SK-N-SH (cell line): Measurements from ENCODE around the gene FKBP5. TPM values are rescaled to one million over a fixed set of nuclear protein-coding genes. Genes with fewer than 3 reads are reported as not detected.
A peak's percentile ranks its signal among the peaks of the same experiment; 100 is the strongest.

Experiments
- ELF1 ChIP-seq: IDR thresholded peaks from 2 replicates; pipeline ENCODE4 v1.4.0; 2012
- EP300 ChIP-seq, 2 experiments: IDR thresholded peaks; 2 replicates each; pipeline versions ENCODE4 v1.4.0 to v1.6.1; 2012; ENCODE audit warnings: borderline replicate concordance in 1 of 2, low read depth in 1 of 2, low read length in 1 of 2
- EZH2phosphoT487 ChIP-seq: fragments of 200-600 bp; sonication (generic); IDR thresholded peaks from 2 replicates; pipeline ENCODE4 v1.6.1; 2017; ENCODE audit warnings: low read depth, mixed run types, mild to moderate bottlenecking, antibody characterized with exemption, moderate library complexity, borderline replicate concordance
- FOXJ3 ChIP-seq: sonication (generic); formaldehyde crosslinking; IDR thresholded peaks from 2 replicates; pipeline ENCODE4 v1.5.1; 2020; ENCODE audit warnings: mild to moderate bottlenecking, missing genetic modification reagents
- GABPA ChIP-seq: IDR thresholded peaks from 2 replicates; pipeline ENCODE4 v1.4.0; 2012; ENCODE audit warnings: low read depth, mild to moderate bottlenecking
- GATA2 ChIP-seq: sonication (generic); formaldehyde crosslinking; IDR thresholded peaks from 2 replicates; pipeline ENCODE4 v1.5.0; 2020; ENCODE audit warnings: mild to moderate bottlenecking, missing genetic modification reagents
- JUND ChIP-seq: IDR thresholded peaks from 2 replicates; pipeline ENCODE4 v1.4.0; 2012
- MXI1 ChIP-seq: IDR thresholded peaks from 2 replicates; pipeline ENCODE4 v1.6.1; 2012; ENCODE audit warnings: mild to moderate bottlenecking, low read depth, low read length, improper control_type of control experiment
- SMC3 ChIP-seq: IDR thresholded peaks from 2 replicates; pipeline ENCODE4 v1.6.1; 2012; ENCODE audit warnings: low read depth, low read length, improper control_type of control experiment
- TEAD4 ChIP-seq: IDR thresholded peaks from 2 replicates; pipeline ENCODE4 v1.4.0; 2012; ENCODE audit warnings: mild to moderate bottlenecking, borderline replicate concordance; ENCODE audit not compliant: insufficient read depth
- polyA plus RNA-seq, 3 experiments: library from polyadenylated mRNA; depleted of rRNA; stranded (reverse); fragments of >200 nt; gene quantifications; 2 replicates each; pipeline ENCODE4 v1.2.3, GENCODE V29; 2012
- TF ChIP-seq, protein P1 (sequence below): IDR thresholded peaks from 2 replicates; pipeline ENCODE4; 2012
- TF ChIP-seq, protein P2 (sequence below): IDR thresholded peaks from 2 replicates; pipeline ENCODE4 v1.4.0; 2012; ENCODE audit warnings: low read depth
- TF ChIP-seq, protein P3 (sequence below): fragments of 150-350 bp; IDR thresholded peaks from 2 replicates; pipeline ENCODE4 v1.6.1; 2017; ENCODE audit warnings: antibody characterized with exemption, low read length, low read depth, borderline replicate concordance
- TF ChIP-seq, protein P4 (sequence below): IDR thresholded peaks from 2 replicates; pipeline ENCODE4 v1.6.1; 2012; ENCODE audit warnings: mild to moderate bottlenecking, low read depth, low read length, moderate library complexity
- TF ChIP-seq, protein P5 (sequence below): IDR thresholded peaks from 2 replicates; pipeline ENCODE4 v1.4.0; 2012; ENCODE audit warnings: low read depth, borderline replicate concordance

Gene FKBP5
- polyA plus RNA-seq, 1 of the 3 experiments (the other 2 are of a cell fraction) = 5.1 TPM

DNA sequence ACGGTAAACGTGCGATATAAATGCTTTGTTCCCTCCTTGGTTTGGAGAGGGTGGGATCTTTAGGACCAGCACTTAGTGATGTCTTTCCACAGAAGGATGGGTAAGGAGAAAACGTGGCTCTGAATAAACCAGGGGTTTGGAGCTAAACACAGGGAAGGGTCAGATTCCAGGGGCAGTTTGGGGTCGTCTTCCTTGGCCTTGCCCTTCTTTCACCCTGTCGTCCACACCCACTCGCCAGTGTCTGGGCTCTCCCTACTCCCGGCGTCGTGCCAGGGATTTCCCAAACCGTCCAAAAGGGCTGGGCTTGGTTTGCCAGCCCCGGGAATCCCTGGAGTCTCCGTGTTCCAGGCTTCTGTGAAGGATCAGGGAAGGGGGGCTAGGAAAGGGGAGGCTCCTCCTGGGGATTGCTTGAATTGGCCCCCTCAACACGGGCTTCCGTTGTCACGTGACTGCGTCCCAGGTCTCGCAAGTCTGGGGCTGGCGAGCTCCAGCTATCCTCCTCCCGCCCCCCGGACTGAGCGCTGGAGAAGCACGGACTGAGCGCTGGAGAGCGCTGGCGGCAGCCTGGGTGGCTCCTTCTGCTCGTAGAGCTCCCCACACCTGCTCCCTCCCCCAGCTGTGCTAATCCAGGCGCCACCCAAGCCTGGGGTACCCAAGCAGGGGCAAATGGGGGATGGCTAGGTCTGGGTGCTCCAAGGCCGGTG is 38.7 kb upstream of the FKBP5 start (continued):
- TF ChIP-seq, protein P1, sequence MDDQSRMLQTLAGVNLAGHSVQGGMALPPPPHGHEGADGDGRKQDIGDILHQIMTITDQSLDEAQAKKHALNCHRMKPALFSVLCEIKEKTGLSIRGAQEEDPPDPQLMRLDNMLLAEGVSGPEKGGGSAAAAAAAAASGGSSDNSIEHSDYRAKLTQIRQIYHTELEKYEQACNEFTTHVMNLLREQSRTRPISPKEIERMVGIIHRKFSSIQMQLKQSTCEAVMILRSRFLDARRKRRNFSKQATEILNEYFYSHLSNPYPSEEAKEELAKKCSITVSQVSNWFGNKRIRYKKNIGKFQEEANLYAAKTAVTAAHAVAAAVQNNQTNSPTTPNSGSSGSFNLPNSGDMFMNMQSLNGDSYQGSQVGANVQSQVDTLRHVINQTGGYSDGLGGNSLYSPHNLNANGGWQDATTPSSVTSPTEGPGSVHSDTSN = no peak
- TF ChIP-seq JUND (no peak), FOXJ3 (no peak), ELF1 (no peak), EZH2phosphoT487 (no peak), MXI1 (no peak; the same call in 1 of the 2 replicates), SMC3 (no peak), GABPA (no peak), EP300 (IDR thresholded peaks at IDR 0.05; ENCODE audit: borderline replicate concordance in 1 of 2, low read depth in 1 of 2, low read length in 1 of 2) (no peak), GATA2 (no peak), TEAD4 (no peak)
- TF ChIP-seq, protein P2, sequence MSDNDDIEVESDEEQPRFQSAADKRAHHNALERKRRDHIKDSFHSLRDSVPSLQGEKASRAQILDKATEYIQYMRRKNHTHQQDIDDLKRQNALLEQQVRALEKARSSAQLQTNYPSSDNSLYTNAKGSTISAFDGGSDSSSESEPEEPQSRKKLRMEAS = peak; percentile 21
- TF ChIP-seq, protein P3, sequence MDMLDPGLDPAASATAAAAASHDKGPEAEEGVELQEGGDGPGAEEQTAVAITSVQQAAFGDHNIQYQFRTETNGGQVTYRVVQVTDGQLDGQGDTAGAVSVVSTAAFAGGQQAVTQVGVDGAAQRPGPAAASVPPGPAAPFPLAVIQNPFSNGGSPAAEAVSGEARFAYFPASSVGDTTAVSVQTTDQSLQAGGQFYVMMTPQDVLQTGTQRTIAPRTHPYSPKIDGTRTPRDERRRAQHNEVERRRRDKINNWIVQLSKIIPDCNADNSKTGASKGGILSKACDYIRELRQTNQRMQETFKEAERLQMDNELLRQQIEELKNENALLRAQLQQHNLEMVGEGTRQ = peak; percentile 47
- TF ChIP-seq, protein P4, sequence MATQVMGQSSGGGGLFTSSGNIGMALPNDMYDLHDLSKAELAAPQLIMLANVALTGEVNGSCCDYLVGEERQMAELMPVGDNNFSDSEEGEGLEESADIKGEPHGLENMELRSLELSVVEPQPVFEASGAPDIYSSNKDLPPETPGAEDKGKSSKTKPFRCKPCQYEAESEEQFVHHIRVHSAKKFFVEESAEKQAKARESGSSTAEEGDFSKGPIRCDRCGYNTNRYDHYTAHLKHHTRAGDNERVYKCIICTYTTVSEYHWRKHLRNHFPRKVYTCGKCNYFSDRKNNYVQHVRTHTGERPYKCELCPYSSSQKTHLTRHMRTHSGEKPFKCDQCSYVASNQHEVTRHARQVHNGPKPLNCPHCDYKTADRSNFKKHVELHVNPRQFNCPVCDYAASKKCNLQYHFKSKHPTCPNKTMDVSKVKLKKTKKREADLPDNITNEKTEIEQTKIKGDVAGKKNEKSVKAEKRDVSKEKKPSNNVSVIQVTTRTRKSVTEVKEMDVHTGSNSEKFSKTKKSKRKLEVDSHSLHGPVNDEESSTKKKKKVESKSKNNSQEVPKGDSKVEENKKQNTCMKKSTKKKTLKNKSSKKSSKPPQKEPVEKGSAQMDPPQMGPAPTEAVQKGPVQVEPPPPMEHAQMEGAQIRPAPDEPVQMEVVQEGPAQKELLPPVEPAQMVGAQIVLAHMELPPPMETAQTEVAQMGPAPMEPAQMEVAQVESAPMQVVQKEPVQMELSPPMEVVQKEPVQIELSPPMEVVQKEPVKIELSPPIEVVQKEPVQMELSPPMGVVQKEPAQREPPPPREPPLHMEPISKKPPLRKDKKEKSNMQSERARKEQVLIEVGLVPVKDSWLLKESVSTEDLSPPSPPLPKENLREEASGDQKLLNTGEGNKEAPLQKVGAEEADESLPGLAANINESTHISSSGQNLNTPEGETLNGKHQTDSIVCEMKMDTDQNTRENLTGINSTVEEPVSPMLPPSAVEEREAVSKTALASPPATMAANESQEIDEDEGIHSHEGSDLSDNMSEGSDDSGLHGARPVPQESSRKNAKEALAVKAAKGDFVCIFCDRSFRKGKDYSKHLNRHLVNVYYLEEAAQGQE = no peak
- TF ChIP-seq, protein P5, sequence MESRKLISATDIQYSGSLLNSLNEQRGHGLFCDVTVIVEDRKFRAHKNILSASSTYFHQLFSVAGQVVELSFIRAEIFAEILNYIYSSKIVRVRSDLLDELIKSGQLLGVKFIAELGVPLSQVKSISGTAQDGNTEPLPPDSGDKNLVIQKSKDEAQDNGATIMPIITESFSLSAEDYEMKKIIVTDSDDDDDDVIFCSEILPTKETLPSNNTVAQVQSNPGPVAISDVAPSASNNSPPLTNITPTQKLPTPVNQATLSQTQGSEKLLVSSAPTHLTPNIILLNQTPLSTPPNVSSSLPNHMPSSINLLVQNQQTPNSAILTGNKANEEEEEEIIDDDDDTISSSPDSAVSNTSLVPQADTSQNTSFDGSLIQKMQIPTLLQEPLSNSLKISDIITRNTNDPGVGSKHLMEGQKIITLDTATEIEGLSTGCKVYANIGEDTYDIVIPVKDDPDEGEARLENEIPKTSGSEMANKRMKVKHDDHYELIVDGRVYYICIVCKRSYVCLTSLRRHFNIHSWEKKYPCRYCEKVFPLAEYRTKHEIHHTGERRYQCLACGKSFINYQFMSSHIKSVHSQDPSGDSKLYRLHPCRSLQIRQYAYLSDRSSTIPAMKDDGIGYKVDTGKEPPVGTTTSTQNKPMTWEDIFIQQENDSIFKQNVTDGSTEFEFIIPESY = no peak
